ENCODE results near the gene PDE6C.

The PDE6C gene

DNA sequence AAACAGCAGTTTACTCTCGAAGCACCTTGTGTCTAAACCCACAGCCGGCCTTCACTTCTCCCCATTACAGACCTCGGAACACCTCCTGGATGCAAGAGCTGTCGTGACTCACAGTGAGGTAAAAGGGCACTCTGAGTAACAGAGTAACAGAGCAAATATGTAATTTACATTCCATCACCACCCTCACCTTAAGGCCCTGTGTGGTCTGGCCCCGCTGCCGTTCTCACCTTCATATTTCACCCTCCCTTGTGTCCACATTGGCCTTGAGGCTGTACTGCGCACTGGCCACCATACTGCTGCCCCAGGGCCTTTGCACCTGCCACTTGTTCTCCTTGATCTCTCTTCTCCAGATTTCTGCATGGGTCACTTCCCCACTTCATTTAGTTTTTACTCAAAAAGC, 33.2 kb upstream of the PDE6C start:
- TF ChIP-seq POLR2AphosphoS5 (IDR thresholded peaks at IDR 0.05; ENCODE audit: low read depth, low read length) (no peak), POLR2A (IDR thresholded peaks at IDR 0.05; ENCODE audit: low read depth, low read length) (no peak), TAF1 (IDR thresholded peaks at IDR 0.05; ENCODE audit: borderline replicate concordance, low read depth, low read length) (no peak)
- FAIRE-seq (no peak), DNase-seq (ENCODE audit: insufficient read length) (no peak)

- DNase-seq (ENCODE audit: insufficient read length) = no peak
- TF ChIP-seq POLR2A (IDR thresholded peaks at IDR 0.05; ENCODE audit: low read depth, low read length) (no peak), TAF1 (IDR thresholded peaks at IDR 0.05; ENCODE audit: borderline replicate concordance, low read depth, low read length) (no peak), POLR2AphosphoS5 (IDR thresholded peaks at IDR 0.05; ENCODE audit: low read depth, low read length) (no peak)
- FAIRE-seq = no peak
Measured at GRCh38 chr10:93579985-93580711, 32.2 kb upstream of the PDE6C start.

DNA sequence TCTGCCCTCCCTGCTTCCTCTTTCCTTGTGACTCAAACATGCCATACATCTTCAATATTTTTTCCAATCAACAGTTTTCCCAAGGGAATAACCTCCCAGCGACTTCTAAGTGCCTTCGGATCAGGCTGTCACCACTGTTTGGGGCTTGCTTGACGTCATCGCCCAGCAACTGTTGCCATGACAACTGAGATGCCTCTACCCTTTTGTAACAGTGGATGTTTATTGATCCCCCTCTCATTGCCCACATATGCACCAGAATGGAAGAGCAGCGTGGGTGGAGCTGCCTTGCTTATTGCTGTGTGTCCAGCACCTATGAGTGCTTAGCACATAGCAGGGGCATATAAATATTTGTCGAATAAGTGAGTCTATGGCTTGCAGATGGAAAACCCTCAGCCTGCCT, 31.5 kb upstream of the PDE6C start:
- FAIRE-seq (no peak), DNase-seq (ENCODE audit: insufficient read length) (no peak)

DNA sequence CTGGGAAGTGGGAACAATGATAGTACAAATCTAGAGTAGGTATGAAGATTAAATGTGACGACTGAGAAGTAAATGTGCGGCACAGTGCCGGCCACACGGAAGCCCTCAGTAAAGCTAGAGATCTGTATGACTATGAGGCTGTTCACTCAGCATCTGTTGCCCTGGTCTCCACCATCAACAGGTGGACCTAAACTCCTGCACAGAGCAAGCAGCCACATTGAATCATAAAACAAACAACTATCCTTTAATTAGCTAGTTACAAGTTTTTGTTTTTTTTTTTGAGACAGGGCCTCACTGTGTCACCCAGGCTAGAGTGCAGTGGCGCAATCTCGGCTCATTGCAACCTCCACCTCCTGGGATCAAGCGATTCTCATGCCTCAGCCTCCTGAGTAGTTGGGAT, 27.9 kb upstream of the PDE6C start:
- no peak for TF ChIP-seq POLR2AphosphoS5 (IDR thresholded peaks at IDR 0.05; ENCODE audit: low read depth, low read length)
- TF ChIP-seq POLR2A (IDR thresholded peaks at IDR 0.05; ENCODE audit: low read depth, low read length) = no peak
- TF ChIP-seq TAF1 (IDR thresholded peaks at IDR 0.05; ENCODE audit: borderline replicate concordance, low read depth, low read length) = no peak
- no peak for DNase-seq (ENCODE audit: insufficient read length)
- no peak for FAIRE-seq

More for the DNA sequence above, 31.5 kb upstream of the PDE6C start:
- TF ChIP-seq TAF1 (IDR thresholded peaks at IDR 0.05; ENCODE audit: borderline replicate concordance, low read depth, low read length) (no peak), POLR2A (IDR thresholded peaks at IDR 0.05; ENCODE audit: low read depth, low read length) (no peak), POLR2AphosphoS5 (IDR thresholded peaks at IDR 0.05; ENCODE audit: low read depth, low read length) (no peak)

DNA sequence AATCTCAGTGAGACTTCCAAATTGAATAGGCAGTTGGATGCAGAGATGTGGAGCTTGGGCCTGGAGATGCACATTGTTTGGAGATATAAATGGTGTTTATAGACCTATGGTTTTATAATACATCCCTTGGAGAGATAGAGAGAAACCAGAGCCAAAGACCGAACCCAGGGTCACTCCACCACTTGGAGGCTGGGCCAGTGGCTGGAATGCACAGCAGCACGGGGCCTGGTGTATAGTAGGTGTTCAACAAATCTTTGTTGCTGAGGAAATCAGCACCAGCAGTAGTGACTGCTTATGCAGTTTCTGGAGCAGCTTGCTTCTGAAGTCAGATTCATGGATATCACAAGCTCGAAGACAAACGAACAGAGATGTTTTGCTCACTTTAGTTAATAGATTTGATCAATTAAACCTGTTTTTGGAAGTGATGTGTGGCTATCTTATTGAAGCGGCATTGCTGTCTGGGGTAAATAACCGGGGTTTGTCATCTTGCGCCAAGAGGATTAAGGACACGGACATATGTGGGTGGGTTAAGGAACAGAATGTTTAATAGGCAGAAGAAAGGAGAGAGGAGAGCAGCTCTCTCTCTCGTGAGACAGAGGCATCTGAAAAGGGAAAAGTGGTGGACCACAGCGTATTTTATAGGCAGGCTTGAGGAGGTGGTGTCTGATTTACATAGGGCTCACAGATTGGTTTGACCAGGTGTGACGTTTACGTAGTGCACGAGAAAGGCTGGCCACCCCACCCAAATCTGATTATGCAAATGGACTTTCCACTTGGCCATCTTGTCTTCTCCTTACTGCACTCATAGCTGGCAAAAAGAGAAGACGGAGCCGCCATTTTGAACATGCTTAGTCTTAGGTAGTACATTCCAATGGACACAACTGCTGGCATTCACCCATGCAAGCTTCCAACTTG, 22.4 kb upstream of the PDE6C start:
- no peak for TF ChIP-seq TAF1 (IDR thresholded peaks at IDR 0.05; ENCODE audit: borderline replicate concordance, low read depth, low read length)
- TF ChIP-seq POLR2AphosphoS5 (IDR thresholded peaks at IDR 0.05; ENCODE audit: low read depth, low read length) = no peak
- TF ChIP-seq POLR2A (IDR thresholded peaks at IDR 0.05; ENCODE audit: low read depth, low read length) = no peak
- FAIRE-seq (no peak), DNase-seq (ENCODE audit: insufficient read length) (no peak)

- TF ChIP-seq POLR2AphosphoS5 (IDR thresholded peaks at IDR 0.05; ENCODE audit: low read depth, low read length) = no peak
- TF ChIP-seq POLR2A (IDR thresholded peaks at IDR 0.05; ENCODE audit: low read depth, low read length) = no peak
- no peak for TF ChIP-seq TAF1 (IDR thresholded peaks at IDR 0.05; ENCODE audit: borderline replicate concordance, low read depth, low read length)
- no peak for FAIRE-seq
- no peak for DNase-seq (ENCODE audit: insufficient read length)
Measured at GRCh38 chr10:93590638-93591037, 21.7 kb upstream of the PDE6C start.

DNA sequence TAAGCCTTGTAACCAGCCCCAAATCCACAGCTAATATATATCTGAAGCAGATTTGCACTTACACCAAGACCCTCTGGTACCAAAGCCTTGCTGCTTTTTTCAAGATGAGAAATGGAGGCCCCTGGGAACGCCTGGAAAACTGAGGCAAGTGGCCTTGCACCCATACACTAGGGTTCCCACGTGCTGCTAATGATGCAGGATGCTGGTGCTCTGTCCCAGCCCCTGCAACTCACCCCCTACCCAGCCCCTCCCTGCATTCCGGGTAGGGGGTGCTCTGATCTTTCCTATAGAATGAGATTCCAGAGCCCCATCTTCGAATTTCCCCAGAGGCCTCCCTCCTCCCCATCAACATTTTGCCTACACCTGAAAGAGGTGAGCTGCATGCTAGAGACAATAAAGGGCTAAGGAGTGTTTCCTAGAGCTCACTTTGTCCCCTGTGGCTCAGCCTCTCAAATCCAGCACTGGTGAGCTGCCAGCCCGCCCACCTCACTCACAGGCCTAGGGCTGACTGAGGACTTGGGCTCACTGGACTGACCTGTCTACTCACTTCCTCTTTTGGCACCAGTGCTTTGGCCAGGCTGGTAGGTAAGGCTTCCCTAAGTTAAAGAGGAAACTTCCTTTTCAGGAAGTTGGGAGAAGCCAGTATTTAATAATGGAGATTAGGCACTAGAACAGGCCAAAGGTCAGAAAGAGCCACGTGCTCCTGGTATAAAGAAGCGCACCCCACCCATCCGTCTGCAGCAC, 21.1 kb upstream of the PDE6C start:
- no peak for FAIRE-seq
- no peak for TF ChIP-seq POLR2AphosphoS5 (IDR thresholded peaks at IDR 0.05; ENCODE audit: low read depth, low read length)
- no peak for DNase-seq (ENCODE audit: insufficient read length)

GRCh38 chr10:93593254-93593653, 19.1 kb upstream of the PDE6C start:
- FAIRE-seq = no peak
- DNase-seq (ENCODE audit: insufficient read length) = no peak
- TF ChIP-seq POLR2AphosphoS5 (IDR thresholded peaks at IDR 0.05; ENCODE audit: low read depth, low read length) (no peak), TAF1 (IDR thresholded peaks at IDR 0.05; ENCODE audit: borderline replicate concordance, low read depth, low read length) (no peak), POLR2A (IDR thresholded peaks at IDR 0.05; ENCODE audit: low read depth, low read length) (no peak)

DNA sequence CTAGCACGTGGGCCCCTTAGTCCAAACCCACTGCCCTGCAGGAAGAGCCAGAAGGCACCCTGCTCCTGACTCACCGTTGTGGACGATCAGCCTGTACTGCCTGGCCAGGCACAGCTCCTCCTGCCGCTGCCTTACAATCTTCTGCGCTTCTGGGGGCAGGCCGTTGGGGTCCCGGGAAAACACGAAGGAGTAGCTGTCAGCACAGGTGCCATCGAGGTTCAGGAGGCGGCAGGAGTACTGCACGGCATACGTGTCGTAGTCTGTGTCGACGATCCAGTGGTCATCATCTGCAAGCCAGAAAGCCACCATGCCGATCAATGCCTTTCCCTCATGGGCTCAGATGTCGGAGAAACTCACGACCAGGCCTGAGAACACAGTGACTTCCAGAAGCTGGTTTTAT, 18.6 kb upstream of the PDE6C start:
- DNase-seq (ENCODE audit: insufficient read length) (no peak), FAIRE-seq (no peak)
- TF ChIP-seq POLR2A (IDR thresholded peaks at IDR 0.05; ENCODE audit: low read depth, low read length) = no peak
- no peak for TF ChIP-seq POLR2AphosphoS5 (IDR thresholded peaks at IDR 0.05; ENCODE audit: low read depth, low read length)
- no peak for TF ChIP-seq TAF1 (IDR thresholded peaks at IDR 0.05; ENCODE audit: borderline replicate concordance, low read depth, low read length)

- DNase-seq (ENCODE audit: insufficient read length) (no peak), FAIRE-seq (no peak)
- TF ChIP-seq POLR2A (IDR thresholded peaks at IDR 0.05; ENCODE audit: low read depth, low read length) (no peak), TAF1 (IDR thresholded peaks at IDR 0.05; ENCODE audit: borderline replicate concordance, low read depth, low read length) (no peak), POLR2AphosphoS5 (IDR thresholded peaks at IDR 0.05; ENCODE audit: low read depth, low read length) (no peak)
Measured at GRCh38 chr10:93594518-93594917, 17.8 kb upstream of the PDE6C start.

- no peak for TF ChIP-seq POLR2A (IDR thresholded peaks at IDR 0.05; ENCODE audit: low read depth, low read length)
- TF ChIP-seq TAF1 (IDR thresholded peaks at IDR 0.05; ENCODE audit: borderline replicate concordance, low read depth, low read length) = no peak
- no peak for TF ChIP-seq POLR2AphosphoS5 (IDR thresholded peaks at IDR 0.05; ENCODE audit: low read depth, low read length)
- FAIRE-seq = no peak
Measured at GRCh38 chr10:93595378-93596161, 16.8 kb upstream of the PDE6C start.

More at GRCh38 chr10:93595378-93596161, 16.8 kb upstream of the PDE6C start:
- DNase-seq (ENCODE audit: insufficient read length) = no peak

All from GM12892 (cell line).